Stimulated activated effector memory CD8-positive, alpha-beta T cell treated with anti-CD3 and anti-CD28 coated beads, Interleukin-12 subunit alpha, Interleukin-12 subunit beta, amount 100 ng/mL, for 72 hours (primary cell): ENCODE data around the gene TMEM131.
A peak's percentile ranks its signal among the peaks of the same experiment; 100 is the strongest.
"Not testable (repeated sequence)": the region's sequence is repeated elsewhere in the genome, so short reads cannot be mapped to it uniquely, and the experiment has no call there.

Experiments used
- ATAC-seq: fragments of 150-1000 bp; cut with Tn5 transposase; 2 replicates; pipeline ENCODE4 v1.10.0; 2021
- DNase-seq, 2 donors: peaks; one replicate each; pipeline ENCODE4 v3.0.0; 2021 to 2022; ENCODE audit warnings: low spot score in 2 of 2
- H3K27ac Mint-ChIP-seq: one replicate; pipeline ENCODE4 v1.8.0; 2022; ENCODE audit warnings: mild to moderate bottlenecking, mixed read lengths
- H3K36me3 Mint-ChIP-seq: one replicate; pipeline ENCODE4 v1.8.0; 2022; ENCODE audit warnings: mild to moderate bottlenecking, mixed read lengths
- H3K4me1 Mint-ChIP-seq: one replicate; pipeline ENCODE4 v1.8.0; 2022; ENCODE audit warnings: mixed read lengths
- H3K4me3 Mint-ChIP-seq: one replicate; pipeline ENCODE4 v1.8.0; 2022; ENCODE audit warnings: mild to moderate bottlenecking, mixed read lengths
- H3K9me3 Mint-ChIP-seq: one replicate; pipeline ENCODE4 v1.8.0; 2022; ENCODE audit warnings: mixed read lengths

Gene TMEM131

GRCh38 chr2:97853057-97853456, 142.7 kb downstream of the TMEM131 start:
- not testable (repeated sequence) for ATAC-seq, H3K9me3 Mint-ChIP-seq, H3K36me3 Mint-ChIP-seq, DNase-seq, H3K4me3 Mint-ChIP-seq, H3K27ac Mint-ChIP-seq
- peaks cover 33% of the 10 kb centered on the region for H3K4me1 Mint-ChIP-seq

GRCh38 chr2:97851172-97851571, 144.6 kb downstream of the TMEM131 start:
- H3K9me3 Mint-ChIP-seq = no peaks in the 10 kb centered on the region
- peak overlapping the region; percentile 11 for H3K4me3 Mint-ChIP-seq
- DNase-seq (no peak), ATAC-seq (peak; percentile 68)
- H3K4me1 Mint-ChIP-seq = peaks cover 35% of the 10 kb centered on the region
- no peaks in the 10 kb centered on the region for H3K36me3 Mint-ChIP-seq
- H3K27ac Mint-ChIP-seq = no peak overlapping the region

- peak overlapping the region; percentile 7 for H3K27ac Mint-ChIP-seq
- peaks cover 46% of the 10 kb centered on the region for H3K4me1 Mint-ChIP-seq
- no peaks in the 10 kb centered on the region for H3K9me3 Mint-ChIP-seq
- peak overlapping the region; percentile 24 for H3K4me3 Mint-ChIP-seq
- ATAC-seq = peak; percentile 99
- H3K36me3 Mint-ChIP-seq = no peaks in the 10 kb centered on the region
- peak in 1 of 2 donors; percentile 68 for DNase-seq
Observed at GRCh38 chr2:97849881-97850528, 145.7 kb downstream of the TMEM131 start.

- no peaks in the 10 kb centered on the region for H3K9me3 Mint-ChIP-seq
Observed at GRCh38 chr2:97848306-97848705, 147.4 kb downstream of the TMEM131 start.

GRCh38 chr2:97846716-97847115, 149.0 kb downstream of the TMEM131 start:
- H3K9me3 Mint-ChIP-seq, H3K27ac Mint-ChIP-seq, DNase-seq, H3K4me3 Mint-ChIP-seq, ATAC-seq: not testable (repeated sequence)
- Mint-ChIP-seq H3K36me3 (peaks cover 11% of the 10 kb centered on the region), H3K4me1 (peaks cover 45% of the 10 kb centered on the region)

More at GRCh38 chr2:97848306-97848705, 147.4 kb downstream of the TMEM131 start:
- H3K4me1 Mint-ChIP-seq = peaks cover 49% of the 10 kb centered on the region
- H3K27ac Mint-ChIP-seq = no peak overlapping the region
- ATAC-seq = no peak
- DNase-seq = no peak
- H3K36me3 Mint-ChIP-seq = no peaks in the 10 kb centered on the region
- no peak overlapping the region for H3K4me3 Mint-ChIP-seq

GRCh38 chr2:97845818-97846217, 149.9 kb downstream of the TMEM131 start:
- Mint-ChIP-seq H3K27ac (no peak overlapping the region), H3K4me1 (peaks cover 36% of the 10 kb centered on the region), H3K36me3 (peaks cover 20% of the 10 kb centered on the region), H3K4me3 (no peak overlapping the region), H3K9me3 (no peaks in the 10 kb centered on the region)
- ATAC-seq (no peak), DNase-seq (no peak)

GRCh38 chr2:97845133-97845532, 150.6 kb downstream of the TMEM131 start:
- Mint-ChIP-seq H3K9me3 (no peaks in the 10 kb centered on the region), H3K4me3 (no peak overlapping the region), H3K4me1 (peaks cover 31% of the 10 kb centered on the region), H3K36me3 (peaks cover 27% of the 10 kb centered on the region), H3K27ac (no peak overlapping the region)
- no peak for ATAC-seq
- DNase-seq = no peak

GRCh38 chr2:97844311-97844859, 151.4 kb downstream of the TMEM131 start:
- H3K36me3 Mint-ChIP-seq = peaks cover 32% of the 10 kb centered on the region
- DNase-seq (no peak), ATAC-seq (no peak)
- peaks cover 24% of the 10 kb centered on the region for H3K4me1 Mint-ChIP-seq
- no peak overlapping the region for H3K27ac Mint-ChIP-seq
- H3K9me3 Mint-ChIP-seq = no peaks in the 10 kb centered on the region
- H3K4me3 Mint-ChIP-seq = no peak overlapping the region

GRCh38 chr2:97840198-97840597, 155.6 kb downstream of the TMEM131 start:
- peaks cover 50% of the 10 kb centered on the region for H3K36me3 Mint-ChIP-seq
- ATAC-seq (no peak), DNase-seq (no peak)
- no peaks in the 10 kb centered on the region for H3K9me3 Mint-ChIP-seq
- H3K4me1 Mint-ChIP-seq = peaks cover 5% of the 10 kb centered on the region
- H3K27ac Mint-ChIP-seq = no peak overlapping the region
- H3K4me3 Mint-ChIP-seq = no peak overlapping the region

GRCh38 chr2:97834610-97835009, 161.1 kb downstream of the TMEM131 start:
- H3K27ac Mint-ChIP-seq = no peak overlapping the region
- no peak overlapping the region for H3K4me3 Mint-ChIP-seq
- H3K4me1 Mint-ChIP-seq = no peaks in the 10 kb centered on the region
- H3K36me3 Mint-ChIP-seq = peaks cover 44% of the 10 kb centered on the region
- H3K9me3 Mint-ChIP-seq = no peaks in the 10 kb centered on the region
- ATAC-seq = no peak
- no peak for DNase-seq

- no peak overlapping the region for H3K27ac Mint-ChIP-seq
- no peak for DNase-seq
- peaks cover 7% of the 10 kb centered on the region for H3K4me1 Mint-ChIP-seq
- H3K36me3 Mint-ChIP-seq = peaks cover 50% of the 10 kb centered on the region
- no peaks in the 10 kb centered on the region for H3K9me3 Mint-ChIP-seq
- H3K4me3 Mint-ChIP-seq = no peak overlapping the region
- ATAC-seq = no peak
Observed at GRCh38 chr2:97831121-97831520, 164.6 kb downstream of the TMEM131 start.

GRCh38 chr2:97829255-97829654, 166.5 kb downstream of the TMEM131 start:
- H3K27ac Mint-ChIP-seq, ATAC-seq, DNase-seq, H3K9me3 Mint-ChIP-seq, H3K4me1 Mint-ChIP-seq, H3K4me3 Mint-ChIP-seq: not testable (repeated sequence)
- H3K36me3 Mint-ChIP-seq = peaks cover 39% of the 10 kb centered on the region

- not testable (repeated sequence) for H3K4me1 Mint-ChIP-seq, H3K9me3 Mint-ChIP-seq, H3K27ac Mint-ChIP-seq, ATAC-seq, DNase-seq, H3K4me3 Mint-ChIP-seq
- peaks cover 26% of the 10 kb centered on the region for H3K36me3 Mint-ChIP-seq
Observed at GRCh38 chr2:97827013-97827412, 168.7 kb downstream of the TMEM131 start.

- not testable (repeated sequence) for ATAC-seq, H3K9me3 Mint-ChIP-seq, H3K27ac Mint-ChIP-seq, H3K4me3 Mint-ChIP-seq, DNase-seq, H3K4me1 Mint-ChIP-seq
- peaks cover 27% of the 10 kb centered on the region for H3K36me3 Mint-ChIP-seq
Observed at GRCh38 chr2:97826266-97826847, 169.4 kb downstream of the TMEM131 start.

- peaks cover 16% of the 10 kb centered on the region for H3K36me3 Mint-ChIP-seq
- not testable (repeated sequence) for H3K27ac Mint-ChIP-seq, H3K4me3 Mint-ChIP-seq, DNase-seq, ATAC-seq, H3K4me1 Mint-ChIP-seq, H3K9me3 Mint-ChIP-seq
Observed at GRCh38 chr2:97824011-97824410, 171.7 kb downstream of the TMEM131 start.

GRCh38 chr2:97821862-97822261, 173.9 kb downstream of the TMEM131 start:
- ATAC-seq, DNase-seq, H3K36me3 Mint-ChIP-seq, H3K27ac Mint-ChIP-seq, H3K4me1 Mint-ChIP-seq, H3K9me3 Mint-ChIP-seq, H3K4me3 Mint-ChIP-seq: not testable (repeated sequence)
